ENCODE results near the gene IL6ST.

Gene IL6ST

DNA sequence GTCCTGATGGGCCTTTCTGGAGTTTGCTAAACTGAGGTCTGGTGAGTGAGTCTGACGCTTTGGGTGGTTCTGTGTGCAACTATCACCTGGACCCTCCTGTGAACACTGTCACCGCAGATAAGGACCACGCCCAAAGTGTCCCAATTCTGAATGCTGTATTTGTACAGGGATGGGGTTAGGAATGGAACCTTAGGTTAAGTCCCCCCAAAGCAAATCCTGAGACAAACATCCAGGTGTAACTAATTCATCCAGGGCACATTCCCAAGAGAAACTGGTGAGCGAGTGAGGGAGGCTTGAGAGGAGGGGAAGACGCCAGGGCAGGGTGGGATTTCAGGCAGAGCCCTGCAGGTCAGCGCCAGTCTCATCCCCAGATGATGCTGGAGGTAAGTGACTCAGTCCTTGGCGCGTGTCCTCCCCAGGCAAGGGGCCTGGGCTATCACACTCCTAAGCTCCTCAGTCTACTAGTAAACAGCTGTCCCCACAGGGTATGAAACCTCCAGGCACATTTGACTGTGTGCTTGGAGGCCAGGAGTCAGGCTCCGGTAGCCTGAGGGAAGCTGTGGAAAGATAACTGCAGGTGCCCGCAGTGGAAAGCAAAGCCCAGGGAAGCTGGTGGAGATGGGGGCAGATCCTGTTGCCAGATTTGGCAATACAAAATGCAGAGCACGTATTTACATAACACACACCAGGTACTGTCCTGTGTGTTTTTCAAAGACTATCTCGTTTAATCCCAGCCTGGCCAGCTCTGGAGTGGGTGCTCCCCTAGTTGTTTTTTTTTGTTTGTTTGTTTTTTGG, 66.7 kb downstream of the IL6ST start:
- TF ChIP-seq LEF1 (IDR thresholded peaks at IDR 0.05; ENCODE audit: borderline replicate concordance): no peak
- TF ChIP-seq BHLHE40 (IDR thresholded peaks at IDR 0.05; ENCODE audit: borderline replicate concordance): no peak
- TF ChIP-seq, protein P1, sequence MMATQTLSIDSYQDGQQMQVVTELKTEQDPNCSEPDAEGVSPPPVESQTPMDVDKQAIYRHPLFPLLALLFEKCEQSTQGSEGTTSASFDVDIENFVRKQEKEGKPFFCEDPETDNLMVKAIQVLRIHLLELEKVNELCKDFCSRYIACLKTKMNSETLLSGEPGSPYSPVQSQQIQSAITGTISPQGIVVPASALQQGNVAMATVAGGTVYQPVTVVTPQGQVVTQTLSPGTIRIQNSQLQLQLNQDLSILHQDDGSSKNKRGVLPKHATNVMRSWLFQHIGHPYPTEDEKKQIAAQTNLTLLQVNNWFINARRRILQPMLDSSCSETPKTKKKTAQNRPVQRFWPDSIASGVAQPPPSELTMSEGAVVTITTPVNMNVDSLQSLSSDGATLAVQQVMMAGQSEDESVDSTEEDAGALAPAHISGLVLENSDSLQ (IDR thresholded peaks at IDR 0.05): no peak
- no peak for TF ChIP-seq FOXM1 (IDR thresholded peaks at IDR 0.05; ENCODE audit: borderline replicate concordance)
- TF ChIP-seq ZNF384 (IDR thresholded peaks at IDR 0.05): no peak
- TF ChIP-seq FOXK2 (IDR thresholded peaks at IDR 0.05): no peak
- no peak for TF ChIP-seq FOXA1 (IDR thresholded peaks at IDR 0.05)

DNA sequence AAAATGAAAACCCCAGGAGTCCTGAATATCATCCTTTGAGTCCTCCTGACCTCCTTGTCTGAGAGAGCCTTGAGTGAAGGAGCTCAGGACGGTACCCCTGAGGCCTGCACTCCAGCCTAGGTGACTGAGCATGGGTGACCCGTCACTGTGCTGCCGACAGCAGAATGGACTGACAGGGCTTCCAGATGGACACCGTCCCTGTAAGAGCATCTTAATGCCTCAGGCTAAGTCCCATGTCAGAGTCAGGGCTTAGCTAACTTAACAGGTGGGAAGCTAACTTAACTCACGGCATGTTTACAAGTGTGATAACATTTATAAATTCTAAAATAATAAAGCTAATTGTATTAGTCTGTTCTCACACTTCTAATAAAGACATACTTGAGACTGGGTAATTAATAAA, 68.3 kb downstream of the IL6ST start:
- DNase-seq (ENCODE audit: extremely low spot score): no peak
- TF ChIP-seq BHLHE40 (IDR thresholded peaks at IDR 0.05; ENCODE audit: borderline replicate concordance) (no peak), TARDBP (IDR thresholded peaks at IDR 0.05) (no peak)
- CTCF ChIA-PET: interaction anchor here (0.6 kb wide), 2 partner anchors 191 to 204 kb away, joined by 3 to 4 read pairs; no protein-coding TSS in a partner anchor
- POLR2A ChIA-PET: no interaction called here

More for the DNA sequence above, 66.7 kb downstream of the IL6ST start:
- CTCF ChIA-PET: no interaction called here
- POLR2A ChIA-PET: no interaction called here
- no peak for DNase-seq (ENCODE audit: extremely low spot score)

DNA sequence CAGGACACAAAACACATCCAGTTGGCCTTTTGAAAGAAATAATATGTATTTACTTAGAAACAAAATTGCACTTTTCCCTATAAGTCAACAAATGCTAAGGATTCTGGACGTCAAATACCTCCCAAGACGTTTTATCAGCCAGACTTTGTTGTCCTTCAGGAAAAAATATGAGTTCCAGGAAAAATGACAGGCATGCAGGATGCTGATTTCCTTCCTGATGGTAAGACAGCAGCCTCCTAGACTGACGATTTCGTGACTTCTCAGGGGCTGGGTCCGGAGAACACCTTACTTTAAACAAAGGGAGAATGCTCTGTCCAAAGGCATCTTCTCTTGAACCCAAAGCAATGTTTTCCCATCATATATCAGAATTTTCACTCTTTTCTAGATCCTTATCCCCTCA, 69.1 kb downstream of the IL6ST start:
- DNase-seq (ENCODE audit: extremely low spot score): no peak
- ChIA-PET CTCF (no interaction called here), POLR2A (no interaction called here)
- TF ChIP-seq FOXA1 (IDR thresholded peaks at IDR 0.05): no peak
- no peak for TF ChIP-seq CTBP1 (IDR thresholded peaks at IDR 0.05; ENCODE audit: borderline replicate concordance)
- no peak for TF ChIP-seq BHLHE40 (IDR thresholded peaks at IDR 0.05; ENCODE audit: borderline replicate concordance)
- TF ChIP-seq ZNF384 (IDR thresholded peaks at IDR 0.05): no peak
- TF ChIP-seq ELF4 (IDR thresholded peaks at IDR 0.05): no peak
- no peak for TF ChIP-seq ARNT (IDR thresholded peaks at IDR 0.05)
- TF ChIP-seq SUZ12 (IDR thresholded peaks at IDR 0.05): no peak
- no peak for TF ChIP-seq TARDBP (IDR thresholded peaks at IDR 0.05)
- no peak for TF ChIP-seq FOXM1 (IDR thresholded peaks at IDR 0.05; ENCODE audit: borderline replicate concordance)
- TF ChIP-seq SP1 (IDR thresholded peaks at IDR 0.05): no peak
- TF ChIP-seq LEF1 (IDR thresholded peaks at IDR 0.05; ENCODE audit: borderline replicate concordance): no peak
- TF ChIP-seq L3MBTL2 (conservative IDR thresholded peaks at IDR 0.05): no peak

DNA sequence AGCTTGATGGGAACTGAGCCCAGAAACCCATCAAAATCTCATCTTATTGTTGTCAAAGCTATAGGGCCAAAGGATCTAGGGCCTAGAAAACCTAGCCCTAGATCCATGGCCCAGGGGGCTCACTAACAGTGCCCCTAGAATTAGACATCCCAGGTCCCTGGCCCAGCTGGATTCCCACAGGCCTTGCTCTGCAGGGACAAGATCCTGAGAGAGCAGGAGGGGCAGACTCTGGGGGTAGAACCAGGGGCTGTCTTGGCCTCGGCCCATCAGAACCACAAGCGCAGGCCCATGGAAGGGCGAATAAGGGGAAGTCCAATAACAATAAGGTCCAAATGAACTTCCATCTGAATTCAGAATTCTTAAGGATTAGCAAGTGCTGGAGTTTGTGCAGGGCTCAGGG, 69.6 kb downstream of the IL6ST start:
- ChIA-PET CTCF (interaction anchor here (0.7 kb wide), 1 partner anchor 70 kb away, joined by 3 read pairs; no protein-coding TSS in a partner anchor), POLR2A (no interaction called here)
- DNase-seq (ENCODE audit: extremely low spot score): no peak
- TF ChIP-seq HDGF (IDR thresholded peaks at IDR 0.05; ENCODE audit: borderline replicate concordance) (no peak), CTBP1 (IDR thresholded peaks at IDR 0.05; ENCODE audit: borderline replicate concordance) (no peak), BHLHE40 (IDR thresholded peaks at IDR 0.05; ENCODE audit: borderline replicate concordance) (no peak)

DNA sequence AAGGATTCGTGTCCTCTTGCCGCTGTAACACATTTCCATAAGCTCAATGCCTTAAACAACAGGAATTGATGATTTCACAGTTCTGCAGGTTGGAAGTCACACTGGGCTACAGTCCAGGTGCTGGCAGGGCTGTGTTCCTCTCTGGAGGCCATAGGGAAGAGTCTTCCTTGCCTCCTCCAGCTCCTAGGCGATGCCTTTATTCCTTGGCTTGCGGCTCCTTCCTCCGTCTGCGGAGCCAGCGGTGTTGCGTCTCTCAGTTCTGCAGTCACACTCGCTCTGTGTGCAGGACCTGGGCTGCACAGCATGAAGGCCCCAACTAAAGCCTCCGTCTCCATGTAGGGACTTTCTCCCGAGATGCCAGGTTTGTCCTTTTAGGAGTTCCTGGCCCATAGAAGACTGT, 70.0 kb downstream of the IL6ST start:
- TF ChIP-seq ARNT (IDR thresholded peaks at IDR 0.05) (no peak), LEF1 (IDR thresholded peaks at IDR 0.05; ENCODE audit: borderline replicate concordance) (no peak), NFRKB (IDR thresholded peaks at IDR 0.05) (no peak), FOXM1 (IDR thresholded peaks at IDR 0.05; ENCODE audit: borderline replicate concordance) (no peak), ZNF384 (IDR thresholded peaks at IDR 0.05) (no peak), BHLHE40 (IDR thresholded peaks at IDR 0.05; ENCODE audit: borderline replicate concordance) (no peak), SP1 (IDR thresholded peaks at IDR 0.05) (no peak), ELF4 (IDR thresholded peaks at IDR 0.05) (no peak), SUZ12 (IDR thresholded peaks at IDR 0.05) (no peak), CTBP1 (IDR thresholded peaks at IDR 0.05; ENCODE audit: borderline replicate concordance) (no peak), TARDBP (IDR thresholded peaks at IDR 0.05) (no peak), FOXK2 (IDR thresholded peaks at IDR 0.05) (no peak), FOXA1 (IDR thresholded peaks at IDR 0.05) (no peak), L3MBTL2 (conservative IDR thresholded peaks at IDR 0.05) (no peak), HDGF (IDR thresholded peaks at IDR 0.05; ENCODE audit: borderline replicate concordance) (no peak)
- TF ChIP-seq, protein P1 (IDR thresholded peaks at IDR 0.05): no peak
- ChIA-PET POLR2A (no interaction called here), CTCF (interaction anchor here (0.7 kb wide), 1 partner anchor 71 kb away, joined by 3 read pairs; no protein-coding TSS in a partner anchor)
- DNase-seq (ENCODE audit: extremely low spot score): no peak

DNA sequence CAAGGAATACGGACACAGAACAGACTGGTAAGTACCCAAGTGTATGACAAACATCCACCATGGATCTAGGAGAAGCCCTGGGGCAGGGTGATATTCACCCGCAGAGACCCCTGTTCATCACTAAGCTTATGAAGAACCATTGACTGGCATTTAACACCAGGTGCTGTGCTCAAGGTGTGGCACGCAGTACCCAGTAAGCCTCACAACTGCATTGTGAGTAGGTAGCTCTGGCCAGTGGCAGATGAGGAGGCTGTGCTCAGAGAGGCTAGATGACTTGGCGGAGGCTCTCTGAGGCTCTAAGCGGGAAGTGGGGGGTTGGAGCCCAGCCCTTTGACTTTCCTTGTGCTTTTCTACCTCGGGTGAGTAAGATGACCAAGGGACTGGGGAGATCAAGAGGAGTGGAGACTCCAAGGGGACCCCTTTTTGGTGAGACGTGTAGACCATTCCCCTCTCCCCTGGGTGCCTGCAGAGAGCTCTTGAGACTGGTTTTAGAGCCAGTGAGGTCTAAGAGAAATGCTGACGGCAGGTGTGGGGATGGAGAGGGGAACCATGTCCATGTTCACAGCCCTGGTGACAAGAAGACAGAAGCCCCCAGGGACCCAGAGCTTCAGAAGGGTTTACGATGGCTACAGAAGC, 70.8 kb downstream of the IL6ST start:
- DNase-seq (ENCODE audit: extremely low spot score): no peak
- CTCF ChIA-PET: interaction anchor here (1.5 kb wide), 1 partner anchor 11 kb away, joined by 3 read pairs; no protein-coding TSS in a partner anchor
- TF ChIP-seq SUZ12 (IDR thresholded peaks at IDR 0.05) (no peak), LEF1 (IDR thresholded peaks at IDR 0.05; ENCODE audit: borderline replicate concordance) (no peak), ARNT (IDR thresholded peaks at IDR 0.05) (no peak), FOXM1 (IDR thresholded peaks at IDR 0.05; ENCODE audit: borderline replicate concordance) (no peak), ELF4 (IDR thresholded peaks at IDR 0.05) (no peak), ZNF384 (IDR thresholded peaks at IDR 0.05) (no peak)
- TF ChIP-seq, protein P1 (IDR thresholded peaks at IDR 0.05): no peak
- POLR2A ChIA-PET: no interaction called here
